Kidney (tissue), 14 donors: ENCODE data around the gene OR8D4. TPM values are rescaled to one million over a fixed set of nuclear protein-coding genes. Genes with fewer than 3 reads are reported as not detected.

Experiments used
- DNase-seq, 5 donors: peaks; one replicate each; pipeline ENCODE4 v3.0.0-alpha.2; 2013 to 2020
- FAIRE-seq: peaks from 2 replicates; lab custom pipeline; 2012; peaks lifted over from hg19 to GRCh38; lab: Jason Lieb, UNC
- H3K27ac ChIP-seq, 2 donors: one replicate each; pipeline ENCODE4 v1.7.0; 2013; ENCODE audit warnings: low read depth in 2 of 2, low read length in 2 of 2, inconsistent platforms in 1 of 2
- H3K27me3 ChIP-seq: one replicate; pipeline ENCODE4 v1.7.1; 2013; ENCODE audit warnings: low read length, inconsistent platforms; ENCODE audit not compliant: control insufficient read depth, insufficient read depth
- H3K36me3 ChIP-seq, 3 donors: one replicate each; pipeline versions ENCODE4 v1.7.0 to v1.7.1; 2013; ENCODE audit warnings: low read length in 3 of 3, control low read depth in 1 of 3, inconsistent platforms in 1 of 3; ENCODE audit not compliant: insufficient read depth in 3 of 3, control insufficient read depth in 2 of 3
- H3K4me1 ChIP-seq, 3 donors: one replicate each; pipeline versions ENCODE4 v1.7.0 to v1.7.1; 2013; ENCODE audit warnings: low read length in 3 of 3, inconsistent platforms in 1 of 3, low read depth in 1 of 3; ENCODE audit not compliant: control insufficient read depth in 2 of 3, insufficient read depth in 2 of 3
- H3K4me3 ChIP-seq, 3 donors: one replicate each; pipeline versions ENCODE4 v1.7.0 to v1.8.1; 2013; ENCODE audit warnings: low read length in 3 of 3, control low read depth in 1 of 3, inconsistent platforms in 1 of 3
- H3K9ac ChIP-seq, 3 donors: one replicate each; pipeline versions ENCODE4 v1.7.0 to v1.7.1; 2013; ENCODE audit warnings: low read length in 3 of 3, control low read depth in 1 of 3, inconsistent platforms in 1 of 3
- H3K9me3 ChIP-seq, 3 donors: one replicate each; pipeline versions ENCODE4 v1.7.0 to v1.7.1; 2013; ENCODE audit warnings: low read length in 3 of 3, control low read depth in 1 of 3, inconsistent platforms in 1 of 3; ENCODE audit not compliant: control insufficient read depth in 2 of 3, insufficient read depth in 1 of 3
- intact Hi-C: fragments of 100-400 bp; cut with DNase I; formaldehyde crosslinking; loops from one replicate; pipeline ENCODE4 v1.11.1; 2022
- polyA plus RNA-seq: library from polyadenylated mRNA; stranded (reverse); fragments of 350-450 nt; fragmentation: Illumina TruSeq; extraction: RNeasy Lipid Tissue Mini Kit (QIAGEN cat#74804); gene quantifications from one replicate; pipeline ENCODE4 v1.2.3, GENCODE V29; 2014; ENCODE audit warnings: low read depth, low replicate concordance; ENCODE audit not compliant: insufficient read depth
- total RNA-seq: library from RNA; stranded (reverse); fragmentation: NEBNext Ultra II Directional; extraction: Animal tissue kit (Norgen Biotek cat#: 25700); gene quantifications from one replicate; pipeline ENCODE4 v1.2.1, GENCODE V29; 2021
- TF ChIP-seq, protein P1 (sequence below): IDR thresholded peaks from 3 replicates; pipeline ENCODE4 v1.5.1; 2012; ENCODE audit warnings: mild to moderate bottlenecking, moderate library complexity, borderline replicate concordance; ENCODE audit not compliant: insufficient read depth; ENCODE audit errors: extremely low read depth
- donor health status: control.
- donor health status: control.
- donor health status: control.
- donor health status: control.
- donor health status: control.
- donor health status: DM: yes; HTN: yes; CAD: no.
- donor health status: Normal renal cell carcinoma (clear cell type).

The OR8D4 gene
- total and polyA plus RNA-seq, 2 donors from 2014 or later, result not detected

DNA sequence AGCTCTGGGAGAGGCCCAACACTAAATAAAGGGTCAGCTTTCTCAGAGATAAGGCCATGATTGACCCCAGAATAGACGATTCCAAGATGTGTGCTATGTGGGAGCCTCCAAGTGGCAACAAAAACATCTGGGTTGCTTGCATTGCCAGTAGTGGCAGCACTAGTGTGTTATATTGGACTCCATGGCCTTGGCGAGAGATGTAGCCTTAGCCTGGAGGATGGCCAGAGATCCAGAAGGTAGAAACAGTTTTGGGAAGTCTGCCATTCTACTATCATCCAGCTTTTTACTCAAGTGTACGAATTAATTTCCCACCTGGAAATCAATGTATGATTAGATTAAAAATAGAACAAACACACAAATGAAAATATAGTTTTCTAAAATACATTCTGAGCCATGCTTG is 3.0 kb downstream of the OR8D4 start:
- Histone ChIP-seq H3K36me3 (no peaks in the 10 kb centered on the region), H3K27me3 (no peaks in the 10 kb centered on the region), H3K27ac (no peak overlapping the region), H3K4me3 (no peak overlapping the region), H3K9ac (no peak overlapping the region), H3K9me3 (no peaks in the 10 kb centered on the region), H3K4me1 (no peaks in the 10 kb centered on the region)
- DNase-seq, result no peak
- FAIRE-seq, result no peak
- TF ChIP-seq, protein P1, sequence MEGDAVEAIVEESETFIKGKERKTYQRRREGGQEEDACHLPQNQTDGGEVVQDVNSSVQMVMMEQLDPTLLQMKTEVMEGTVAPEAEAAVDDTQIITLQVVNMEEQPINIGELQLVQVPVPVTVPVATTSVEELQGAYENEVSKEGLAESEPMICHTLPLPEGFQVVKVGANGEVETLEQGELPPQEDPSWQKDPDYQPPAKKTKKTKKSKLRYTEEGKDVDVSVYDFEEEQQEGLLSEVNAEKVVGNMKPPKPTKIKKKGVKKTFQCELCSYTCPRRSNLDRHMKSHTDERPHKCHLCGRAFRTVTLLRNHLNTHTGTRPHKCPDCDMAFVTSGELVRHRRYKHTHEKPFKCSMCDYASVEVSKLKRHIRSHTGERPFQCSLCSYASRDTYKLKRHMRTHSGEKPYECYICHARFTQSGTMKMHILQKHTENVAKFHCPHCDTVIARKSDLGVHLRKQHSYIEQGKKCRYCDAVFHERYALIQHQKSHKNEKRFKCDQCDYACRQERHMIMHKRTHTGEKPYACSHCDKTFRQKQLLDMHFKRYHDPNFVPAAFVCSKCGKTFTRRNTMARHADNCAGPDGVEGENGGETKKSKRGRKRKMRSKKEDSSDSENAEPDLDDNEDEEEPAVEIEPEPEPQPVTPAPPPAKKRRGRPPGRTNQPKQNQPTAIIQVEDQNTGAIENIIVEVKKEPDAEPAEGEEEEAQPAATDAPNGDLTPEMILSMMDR, result no peak
- intact Hi-C loops, result no loop called here

DNA sequence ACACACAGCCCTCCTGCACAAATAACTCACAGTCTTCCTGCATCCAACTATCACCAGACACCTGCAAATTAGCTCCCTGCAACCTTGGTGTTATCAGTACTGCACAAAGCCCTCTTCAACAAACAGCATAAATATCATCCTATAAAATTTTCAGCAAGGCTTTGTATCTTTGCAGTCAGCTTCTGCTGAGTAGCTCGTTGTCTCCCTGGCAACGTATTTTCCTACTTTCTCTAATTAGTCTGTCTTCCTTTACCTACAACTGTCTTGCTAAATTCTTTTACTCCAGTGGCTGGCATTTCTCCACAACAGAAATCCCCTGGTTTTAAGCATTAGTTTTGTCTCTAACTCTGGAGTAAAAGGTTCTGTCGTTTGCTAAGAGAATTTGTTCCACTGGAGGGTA is 3.9 kb downstream of the OR8D4 start:
- Histone ChIP-seq H3K9me3 (no peaks in the 10 kb centered on the region), H3K4me1 (no peaks in the 10 kb centered on the region), H3K27me3 (no peaks in the 10 kb centered on the region), H3K36me3 (no peaks in the 10 kb centered on the region), H3K27ac (no peak overlapping the region), H3K9ac (no peak overlapping the region), H3K4me3 (no peak overlapping the region)
- DNase-seq, result no peak
- TF ChIP-seq, protein P1, result no peak
- intact Hi-C loops, result no loop called here
- no peak for FAIRE-seq

DNA sequence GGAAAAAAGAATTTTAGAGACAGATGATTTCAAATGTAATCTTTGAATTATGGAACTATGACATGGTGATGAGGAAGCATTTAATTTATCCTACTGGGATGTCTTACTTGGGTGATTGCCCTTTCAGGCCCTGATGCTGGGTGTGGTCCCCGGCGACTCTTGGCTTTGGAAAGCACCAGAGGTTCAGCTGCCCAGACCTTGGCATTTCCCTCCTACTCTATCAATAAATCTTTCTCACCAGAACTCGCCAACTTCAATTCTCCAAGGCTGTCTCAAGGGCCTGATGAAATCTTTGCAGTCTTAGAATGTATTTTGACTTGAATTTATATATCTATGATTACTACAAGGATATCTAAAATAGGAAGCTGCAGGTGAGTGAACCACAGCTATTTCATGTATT is 19.0 kb downstream of the OR8D4 start:
- TF ChIP-seq, protein P1, result no peak
- no peaks in the 10 kb centered on the region for H3K4me1 ChIP-seq
- intact Hi-C loops, result no loop called here
- no peak overlapping the region for H3K9ac ChIP-seq
- FAIRE-seq (no peak), DNase-seq (no peak)
- no peaks in the 10 kb centered on the region for H3K9me3 ChIP-seq
- H3K4me3 ChIP-seq, result no peak overlapping the region
- no peaks in the 10 kb centered on the region for H3K27me3 ChIP-seq
- no peaks in the 10 kb centered on the region for H3K36me3 ChIP-seq
- H3K27ac ChIP-seq, result no peak overlapping the region

DNA sequence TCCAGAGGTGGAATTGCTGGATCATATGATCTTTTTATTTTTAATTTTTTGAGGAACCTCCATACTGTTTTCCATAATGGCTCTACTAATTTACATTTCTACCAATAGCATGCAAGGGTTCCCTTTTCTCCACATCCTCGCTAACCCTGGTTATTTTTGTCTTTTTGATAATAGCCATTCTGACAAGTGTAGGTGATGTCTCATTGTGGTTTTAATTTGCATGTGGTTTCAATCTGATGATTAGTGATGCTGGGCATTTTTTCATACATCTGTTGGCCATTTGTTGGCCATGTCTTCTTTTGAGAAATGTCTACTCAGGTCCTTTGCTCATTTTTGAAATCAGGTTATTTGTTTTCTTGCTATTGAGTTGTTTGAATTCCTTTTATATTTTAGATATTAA is 22.1 kb downstream of the OR8D4 start:
- FAIRE-seq (no peak), DNase-seq (no peak)
- H3K36me3 ChIP-seq, result no peaks in the 10 kb centered on the region
- intact Hi-C loops, result no loop called here
- no peaks in the 10 kb centered on the region for H3K9me3 ChIP-seq
- H3K9ac ChIP-seq, result no peak overlapping the region
- no peaks in the 10 kb centered on the region for H3K4me1 ChIP-seq
- H3K27me3 ChIP-seq, result no peaks in the 10 kb centered on the region
- no peak overlapping the region for H3K27ac ChIP-seq
- no peak overlapping the region for H3K4me3 ChIP-seq
- TF ChIP-seq, protein P1, result no peak
